HEK293T (cell line): Measurements from ENCODE around the gene S100P.

Experiments
- ARNT ChIP-seq: fragments of 450-650 bp; IDR thresholded peaks from 2 replicates; pipeline ENCODE4 v1.6.1; 2017; ENCODE audit warnings: mild to moderate bottlenecking
- BHLHE40 ChIP-seq: fragments of 450-650 bp; IDR thresholded peaks from 2 replicates; pipeline ENCODE4 v1.6.1; 2016; ENCODE audit warnings: mild to moderate bottlenecking, moderate library complexity, borderline replicate concordance
- CTBP1 ChIP-seq: fragments of 450-650 bp; IDR thresholded peaks from 2 replicates; pipeline ENCODE4 v1.6.1; 2016; ENCODE audit warnings: borderline replicate concordance
- ELF4 ChIP-seq: fragments of 450-650 bp; IDR thresholded peaks from 2 replicates; pipeline ENCODE4 v1.6.1; 2017; ENCODE audit warnings: antibody characterized with exemption
- FOXA1 ChIP-seq: fragments of 450-650 bp; IDR thresholded peaks from 2 replicates; pipeline ENCODE4 v1.6.1; 2016; ENCODE audit warnings: mild to moderate bottlenecking
- FOXK2 ChIP-seq: fragments of 450-650 bp; IDR thresholded peaks from 2 replicates; pipeline ENCODE4 v1.6.1; 2016; ENCODE audit warnings: mild to moderate bottlenecking
- FOXM1 ChIP-seq: fragments of 450-650 bp; IDR thresholded peaks from 2 replicates; pipeline ENCODE4 v1.6.1; 2017; ENCODE audit warnings: mild to moderate bottlenecking, borderline replicate concordance
- L3MBTL2 ChIP-seq: fragments of 450-650 bp; conservative IDR thresholded peaks from 2 replicates; pipeline ENCODE4 v1.6.1; 2016; ENCODE audit warnings: mild to moderate bottlenecking
- LEF1 ChIP-seq: fragments of 450-650 bp; IDR thresholded peaks from 2 replicates; pipeline ENCODE4 v1.6.1; 2017; ENCODE audit warnings: mild to moderate bottlenecking, borderline replicate concordance
- PKNOX1 ChIP-seq: fragments of 450-650 bp; IDR thresholded peaks from 2 replicates; pipeline ENCODE4 v1.6.1; 2016
- SP1 ChIP-seq: fragments of 450-650 bp; IDR thresholded peaks from 2 replicates; pipeline ENCODE4 v1.6.1; 2017
- SUZ12 ChIP-seq: fragments of 450-650 bp; IDR thresholded peaks from 2 replicates; pipeline ENCODE4 v1.6.1; 2016; ENCODE audit warnings: mild to moderate bottlenecking

DNA sequence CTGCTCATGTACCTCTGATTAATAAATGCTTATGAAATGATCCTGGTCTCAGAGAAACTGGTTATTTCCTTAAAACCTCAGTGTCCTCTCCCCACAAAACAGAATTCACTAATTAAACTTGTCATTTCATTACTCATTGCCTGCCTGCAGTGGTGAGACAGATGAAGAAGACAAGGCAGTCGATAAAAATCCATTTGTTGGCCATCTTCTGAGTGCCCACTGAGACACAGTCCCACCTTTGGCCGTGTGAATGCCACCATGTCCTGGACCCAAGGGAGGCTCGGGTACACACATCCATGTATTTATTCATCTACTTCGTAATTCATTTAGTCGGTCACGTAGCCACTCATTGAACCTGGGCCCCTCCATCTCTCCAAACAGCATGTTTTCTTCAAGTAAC lies 3.5 kb downstream of the S100P start:
- TF ChIP-seq FOXM1 (no peak), SP1 (no peak), L3MBTL2 (no peak), ARNT (no peak), FOXK2 (no peak), SUZ12 (no peak), FOXA1 (no peak), BHLHE40 (no peak), PKNOX1 (no peak), CTBP1 (no peak), ELF4 (no peak), LEF1 (no peak)
